K562 (cell line): ENCODE results near the gene OGDH. TPM values are rescaled to one million over a fixed set of nuclear protein-coding genes. Genes with fewer than 3 reads are reported as not detected.
A peak's percentile ranks its signal among the peaks of the same experiment; 100 is the strongest.

Experiments used
- ARNT ChIP-seq, 2 experiments: fragments of 450-650 bp; IDR thresholded peaks; 2 replicates each; pipeline ENCODE4 v1.6.1; 2016; ENCODE audit warnings: mild to moderate bottlenecking in 1 of 2
- EP300 ChIP-seq: IDR thresholded peaks from 2 replicates; pipeline ENCODE4 v1.6.1; 2012; ENCODE audit warnings: low read length, improper control_type of control experiment
- ETS2 ChIP-seq: IDR thresholded peaks from 2 replicates; pipeline ENCODE4 v1.6.1; 2016; ENCODE audit warnings: borderline replicate concordance, missing genetic modification characterization, mild to moderate bottlenecking, moderate library complexity, missing compliant biosample characterization; ENCODE audit not compliant: poor library complexity, severe bottlenecking
- FOXJ2 ChIP-seq: fragments of 200-800 bp; sonication (Bioruptor generic); IDR thresholded peaks from 2 replicates; pipeline ENCODE4 v1.6.1; 2016; ENCODE audit warnings: missing genetic modification characterization, missing compliant biosample characterization
- FUS ChIP-seq: fragments of 200-400 bp; formaldehyde crosslinking; optimal IDR thresholded peaks from 2 replicates; pipeline ENCODE3; 2017; ENCODE audit warnings: low read depth, low read length
- MAZ ChIP-seq, 2 experiments: fragments of 450-650 bp in 1 of 2; sonication (generic) in 1 of 2; formaldehyde crosslinking; IDR thresholded peaks in 1 of 2; conservative IDR thresholded peaks in 1 of 2; 2 replicates each; pipeline versions ENCODE4 v1.4.0 to v1.5.0; 2020; ENCODE audit warnings: mild to moderate bottlenecking in 1 of 2, missing genetic modification reagents in 1 of 2
- PCBP1 ChIP-seq: fragments of 200-400 bp; formaldehyde crosslinking; IDR thresholded peaks from 2 replicates; pipeline ENCODE4 v1.6.1; 2018; ENCODE audit warnings: mild to moderate bottlenecking, low read depth, low read length; ENCODE audit not compliant: poor library complexity, severe bottlenecking
- RCOR1 ChIP-seq, 2 experiments: IDR thresholded peaks; 2 replicates each; pipeline ENCODE4 v1.6.1; 2012; ENCODE audit warnings: low read depth in 2 of 2, low read length in 2 of 2, borderline replicate concordance in 1 of 2, improper control_type of control experiment in 1 of 2
- TBP ChIP-seq: optimal IDR thresholded peaks from 2 replicates; pipeline ENCODE3; 2011; ENCODE audit warnings: low read depth, low read length, improper control_type of control experiment
- ZNF324 ChIP-seq: fragments of 250-450 bp; sonication (Bioruptor Pico); IDR thresholded peaks from 2 replicates; pipeline ENCODE4 v1.4.0; 2020; ENCODE audit warnings: mild to moderate bottlenecking
- ZNF354B ChIP-seq: fragments of 250-450 bp; sonication (Bioruptor Pico); IDR thresholded peaks from 2 replicates; pipeline ENCODE4 v1.4.0; 2020
- polyA plus RNA-seq, 8 experiments: library from polyadenylated mRNA; depleted of rRNA in 4 of 8; stranded (reverse) in 5 of 8; unstranded in 3 of 8; fragments of >200 nt; fragmentation: Nextera tagmentation in 2 of 8; fragmentation: Illumina TruSeq in 1 of 8; extraction: Ambion mirVana in 2 of 8; extraction: Trizol in 1 of 8; gene quantifications; 2 replicates each; pipeline versions ENCODE4 v1.2.1 to v1.2.3, GENCODE V29; 2011 to 2014; ENCODE audit warnings: inconsistent platforms in 1 of 8, missing spikeins in 1 of 8
- total RNA-seq, 7 experiments: library from RNA; depleted of rRNA in 6 of 7; stranded (reverse); fragments of >200 nt in 6 of 7; fragmentation: Illumina TruSeq in 2 of 7; extraction: Trizol in 2 of 7; gene quantifications; 2 replicates each; pipeline versions ENCODE4 v1.2.1 to v1.2.3, GENCODE V29; 2011 to 2021; ENCODE audit warnings: low replicate concordance in 1 of 7
- TF ChIP-seq, protein P1 (sequence below), 2 experiments: fragments of 150-350 bp in 1 of 2; IDR thresholded peaks; 2 replicates each; pipeline ENCODE4 v1.6.1; 2012 to 2016; ENCODE audit warnings: low read depth in 2 of 2, low read length in 2 of 2, mild to moderate bottlenecking in 1 of 2, moderate library complexity in 1 of 2
- TF ChIP-seq, protein P2 (sequence below): fragments of 450-650 bp; IDR thresholded peaks from 2 replicates; pipeline ENCODE4 v1.6.1; 2017; ENCODE audit warnings: antibody characterized with exemption, mild to moderate bottlenecking
- TF ChIP-seq, protein P3 (sequence below): IDR thresholded peaks from 2 replicates; pipeline ENCODE4 v1.6.1; 2014; ENCODE audit warnings: antibody characterized with exemption

OGDH gene
- total and polyA plus RNA-seq, 9 of the 15 experiments (the other 6 are each of a cell fraction or from before 2014, with no cell fraction given), result 3.1 to 80.3 (median 23.5) TPM

- TF ChIP-seq, protein P1, sequence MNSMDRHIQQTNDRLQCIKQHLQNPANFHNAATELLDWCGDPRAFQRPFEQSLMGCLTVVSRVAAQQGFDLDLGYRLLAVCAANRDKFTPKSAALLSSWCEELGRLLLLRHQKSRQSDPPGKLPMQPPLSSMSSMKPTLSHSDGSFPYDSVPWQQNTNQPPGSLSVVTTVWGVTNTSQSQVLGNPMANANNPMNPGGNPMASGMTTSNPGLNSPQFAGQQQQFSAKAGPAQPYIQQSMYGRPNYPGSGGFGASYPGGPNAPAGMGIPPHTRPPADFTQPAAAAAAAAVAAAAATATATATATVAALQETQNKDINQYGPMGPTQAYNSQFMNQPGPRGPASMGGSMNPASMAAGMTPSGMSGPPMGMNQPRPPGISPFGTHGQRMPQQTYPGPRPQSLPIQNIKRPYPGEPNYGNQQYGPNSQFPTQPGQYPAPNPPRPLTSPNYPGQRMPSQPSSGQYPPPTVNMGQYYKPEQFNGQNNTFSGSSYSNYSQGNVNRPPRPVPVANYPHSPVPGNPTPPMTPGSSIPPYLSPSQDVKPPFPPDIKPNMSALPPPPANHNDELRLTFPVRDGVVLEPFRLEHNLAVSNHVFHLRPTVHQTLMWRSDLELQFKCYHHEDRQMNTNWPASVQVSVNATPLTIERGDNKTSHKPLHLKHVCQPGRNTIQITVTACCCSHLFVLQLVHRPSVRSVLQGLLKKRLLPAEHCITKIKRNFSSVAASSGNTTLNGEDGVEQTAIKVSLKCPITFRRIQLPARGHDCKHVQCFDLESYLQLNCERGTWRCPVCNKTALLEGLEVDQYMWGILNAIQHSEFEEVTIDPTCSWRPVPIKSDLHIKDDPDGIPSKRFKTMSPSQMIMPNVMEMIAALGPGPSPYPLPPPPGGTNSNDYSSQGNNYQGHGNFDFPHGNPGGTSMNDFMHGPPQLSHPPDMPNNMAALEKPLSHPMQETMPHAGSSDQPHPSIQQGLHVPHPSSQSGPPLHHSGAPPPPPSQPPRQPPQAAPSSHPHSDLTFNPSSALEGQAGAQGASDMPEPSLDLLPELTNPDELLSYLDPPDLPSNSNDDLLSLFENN (IDR thresholded peaks at IDR 0.05; ENCODE audit: low read depth in 2 of 2, low read length in 2 of 2), result no peak
- TF ChIP-seq FOXJ2 (tag) (no peak), PCBP1 (peak; percentile 60), ETS2 (tag) (no peak), ARNT (IDR thresholded peaks at IDR 0.05) (no peak), TBP (no peak), ZNF354B (CRISPR knock-in tag) (no peak), MAZ (CRISPR knock-in tag; conservative IDR thresholded peaks at IDR 0.05 in 1 of 2, IDR thresholded peaks at IDR 0.05 in 1 of 2) (no peak), FUS (no peak), RCOR1 (IDR thresholded peaks at IDR 0.05; ENCODE audit: borderline replicate concordance in 1 of 2, low read depth in 2 of 2, low read length in 2 of 2) (no peak), ZNF324 (no peak), EP300 (no peak)
- TF ChIP-seq, protein P2, sequence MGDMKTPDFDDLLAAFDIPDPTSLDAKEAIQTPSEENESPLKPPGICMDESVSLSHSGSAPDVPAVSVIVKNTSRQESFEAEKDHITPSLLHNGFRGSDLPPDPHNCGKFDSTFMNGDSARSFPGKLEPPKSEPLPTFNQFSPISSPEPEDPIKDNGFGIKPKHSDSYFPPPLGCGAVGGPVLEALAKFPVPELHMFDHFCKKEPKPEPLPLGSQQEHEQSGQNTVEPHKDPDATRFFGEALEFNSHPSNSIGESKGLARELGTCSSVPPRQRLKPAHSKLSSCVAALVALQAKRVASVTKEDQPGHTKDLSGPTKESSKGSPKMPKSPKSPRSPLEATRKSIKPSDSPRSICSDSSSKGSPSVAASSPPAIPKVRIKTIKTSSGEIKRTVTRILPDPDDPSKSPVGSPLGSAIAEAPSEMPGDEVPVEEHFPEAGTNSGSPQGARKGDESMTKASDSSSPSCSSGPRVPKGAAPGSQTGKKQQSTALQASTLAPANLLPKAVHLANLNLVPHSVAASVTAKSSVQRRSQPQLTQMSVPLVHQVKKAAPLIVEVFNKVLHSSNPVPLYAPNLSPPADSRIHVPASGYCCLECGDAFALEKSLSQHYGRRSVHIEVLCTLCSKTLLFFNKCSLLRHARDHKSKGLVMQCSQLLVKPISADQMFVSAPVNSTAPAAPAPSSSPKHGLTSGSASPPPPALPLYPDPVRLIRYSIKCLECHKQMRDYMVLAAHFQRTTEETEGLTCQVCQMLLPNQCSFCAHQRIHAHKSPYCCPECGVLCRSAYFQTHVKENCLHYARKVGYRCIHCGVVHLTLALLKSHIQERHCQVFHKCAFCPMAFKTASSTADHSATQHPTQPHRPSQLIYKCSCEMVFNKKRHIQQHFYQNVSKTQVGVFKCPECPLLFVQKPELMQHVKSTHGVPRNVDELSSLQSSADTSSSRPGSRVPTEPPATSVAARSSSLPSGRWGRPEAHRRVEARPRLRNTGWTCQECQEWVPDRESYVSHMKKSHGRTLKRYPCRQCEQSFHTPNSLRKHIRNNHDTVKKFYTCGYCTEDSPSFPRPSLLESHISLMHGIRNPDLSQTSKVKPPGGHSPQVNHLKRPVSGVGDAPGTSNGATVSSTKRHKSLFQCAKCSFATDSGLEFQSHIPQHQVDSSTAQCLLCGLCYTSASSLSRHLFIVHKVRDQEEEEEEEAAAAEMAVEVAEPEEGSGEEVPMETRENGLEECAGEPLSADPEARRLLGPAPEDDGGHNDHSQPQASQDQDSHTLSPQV, result no peak
- TF ChIP-seq, protein P3, sequence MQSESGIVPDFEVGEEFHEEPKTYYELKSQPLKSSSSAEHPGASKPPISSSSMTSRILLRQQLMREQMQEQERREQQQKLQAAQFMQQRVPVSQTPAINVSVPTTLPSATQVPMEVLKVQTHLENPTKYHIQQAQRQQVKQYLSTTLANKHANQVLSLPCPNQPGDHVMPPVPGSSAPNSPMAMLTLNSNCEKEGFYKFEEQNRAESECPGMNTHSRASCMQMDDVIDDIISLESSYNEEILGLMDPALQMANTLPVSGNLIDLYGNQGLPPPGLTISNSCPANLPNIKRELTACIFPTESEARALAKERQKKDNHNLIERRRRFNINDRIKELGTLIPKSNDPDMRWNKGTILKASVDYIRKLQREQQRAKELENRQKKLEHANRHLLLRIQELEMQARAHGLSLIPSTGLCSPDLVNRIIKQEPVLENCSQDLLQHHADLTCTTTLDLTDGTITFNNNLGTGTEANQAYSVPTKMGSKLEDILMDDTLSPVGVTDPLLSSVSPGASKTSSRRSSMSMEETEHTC, result no peak
Observed at GRCh38 chr7:44557485-44557884, 48.9 kb upstream of the OGDH start (continued).
